Measurements from ENCODE around the gene IER2.

DNA sequence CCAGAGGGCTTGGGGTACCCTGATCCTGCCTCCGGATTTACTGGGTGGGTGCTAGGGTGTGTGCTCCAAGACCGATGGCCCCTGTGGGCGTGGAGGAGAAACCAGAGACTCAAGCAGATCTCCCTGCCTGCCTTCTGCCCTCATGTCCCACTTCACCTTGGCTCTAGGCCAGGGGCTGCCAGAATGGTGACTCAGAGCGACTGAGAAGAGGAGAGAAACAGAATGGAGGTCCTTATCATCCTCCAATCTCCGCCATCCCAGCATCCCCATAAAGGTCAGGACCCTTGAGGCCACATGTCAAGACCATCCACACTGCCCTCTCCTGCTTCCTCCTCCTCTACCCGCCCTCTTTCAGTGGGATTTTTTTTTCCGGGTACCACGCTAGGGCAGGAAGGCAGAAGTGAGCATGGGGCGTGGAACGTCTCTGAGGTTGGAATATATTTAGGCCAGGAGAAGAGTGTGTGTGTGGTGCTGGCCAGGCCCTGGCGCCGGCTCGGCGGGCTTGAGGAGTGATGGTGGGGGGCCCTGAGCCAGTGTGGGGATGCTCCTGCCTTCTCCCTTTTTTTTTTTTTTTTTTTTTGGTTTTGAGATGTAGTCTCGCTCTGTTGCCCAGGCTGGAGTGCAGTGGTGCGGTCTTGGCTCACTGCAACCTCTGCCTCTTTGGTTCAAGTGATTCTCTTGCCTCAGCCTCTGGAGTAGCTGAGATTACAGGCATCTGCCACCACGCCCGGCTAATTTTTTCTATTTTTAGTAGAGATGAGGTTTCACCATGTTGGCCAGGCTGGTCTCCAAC, 22.3 kb downstream of the IER2 start:
- TF ChIP-seq POLR2AphosphoS5 (IDR thresholded peaks at IDR 0.05; ENCODE audit: low read depth, low read length): no peak
- no peak for TF ChIP-seq TAF1 (IDR thresholded peaks at IDR 0.05; ENCODE audit: low read depth, low read length)

Measured in GM12891 (cell line).